Endothelial cell of hepatic sinusoid (primary cell): ENCODE results near the gene CELA3B.
"Not testable (repeated sequence)": the region's sequence is repeated elsewhere in the genome, so short reads cannot be mapped to it uniquely, and the experiment has no call there.

Source experiments
- in situ Hi-C: cut with HindIII; loops from 2 replicates; pipeline ENCODE4 v1.10.0; 2017; ENCODE audit warnings: low sequenced_read_pairs

Gene CELA3B

GRCh38 chr1:22005261-22006149, 28.7 kb downstream of the CELA3B start:
- in situ Hi-C loops: not testable (repeated sequence)

- in situ Hi-C loops: not testable (repeated sequence)
Observed at GRCh38 chr1:22006736-22007135, 29.9 kb downstream of the CELA3B start.

GRCh38 chr1:22007262-22007661, 30.4 kb downstream of the CELA3B start:
- in situ Hi-C loops: not testable (repeated sequence)

GRCh38 chr1:22009566-22009965, 32.7 kb downstream of the CELA3B start:
- in situ Hi-C loops: not testable (repeated sequence)

- in situ Hi-C loops: not testable (repeated sequence)
Observed at GRCh38 chr1:22012752-22013151, 35.9 kb downstream of the CELA3B start.

GRCh38 chr1:22014575-22015206, 37.9 kb downstream of the CELA3B start:
- in situ Hi-C loops: not testable (repeated sequence)

- in situ Hi-C loops: no loop called here
Observed at GRCh38 chr1:22018583-22019559, 42.0 kb downstream of the CELA3B start.

- in situ Hi-C loops: no loop called here
Observed at GRCh38 chr1:22021061-22021460, 44.2 kb downstream of the CELA3B start.

GRCh38 chr1:22024485-22025367, 47.9 kb downstream of the CELA3B start:
- in situ Hi-C loops: no loop called here

GRCh38 chr1:22025368-22026155, 48.7 kb downstream of the CELA3B start:
- in situ Hi-C loops: no loop called here

- in situ Hi-C loops: no loop called here
Observed at GRCh38 chr1:22026924-22027289, 50.1 kb downstream of the CELA3B start.

GRCh38 chr1:22030057-22030456, 53.2 kb downstream of the CELA3B start:
- in situ Hi-C loops: no loop called here

GRCh38 chr1:22030473-22030872, 53.7 kb downstream of the CELA3B start:
- in situ Hi-C loops: no loop called here

- in situ Hi-C loops: no loop called here
Observed at GRCh38 chr1:22031214-22031962, 54.6 kb downstream of the CELA3B start.

GRCh38 chr1:22034834-22035233, 58.0 kb downstream of the CELA3B start:
- in situ Hi-C loops: not testable (repeated sequence)

- in situ Hi-C loops: no loop called here
Observed at GRCh38 chr1:22037520-22037919, 60.7 kb downstream of the CELA3B start.

GRCh38 chr1:22038036-22038435, 61.2 kb downstream of the CELA3B start:
- in situ Hi-C loops: no loop called here
